HG03139 (cell line): ENCODE results near the gene CNDP2.
"Not testable (repeated sequence)": the region's sequence is repeated elsewhere in the genome, so short reads cannot be mapped to it uniquely, and the experiment has no call there.

Experiments
- ATAC-seq: cut with Tn5 transposase; IDR thresholded peaks from one replicate; pipeline ENCODE4 v1.9.1; 2021; ENCODE audit not compliant: unreplicated experiment

CNDP2 gene

DNA sequence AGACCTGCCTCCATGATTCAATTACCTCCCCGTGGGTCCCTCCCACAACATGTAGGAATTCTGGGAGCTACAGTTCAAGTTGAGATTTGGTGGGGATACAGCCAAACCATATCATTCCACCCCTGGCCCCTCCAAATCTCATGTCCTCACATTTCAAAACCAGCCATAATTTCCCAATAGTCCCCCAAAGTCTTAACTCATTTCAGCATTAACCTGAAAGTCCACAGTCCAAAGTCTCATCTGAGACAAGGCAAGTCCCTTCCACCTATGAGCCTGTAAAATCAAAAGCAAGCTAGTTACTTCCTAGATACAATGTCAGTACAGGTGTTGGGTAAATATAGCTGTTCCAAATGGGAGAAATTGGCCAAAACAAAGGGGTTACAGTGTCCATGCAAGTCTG, 69.0 kb downstream of the CNDP2 start:
- ATAC-seq = not testable (repeated sequence)

DNA sequence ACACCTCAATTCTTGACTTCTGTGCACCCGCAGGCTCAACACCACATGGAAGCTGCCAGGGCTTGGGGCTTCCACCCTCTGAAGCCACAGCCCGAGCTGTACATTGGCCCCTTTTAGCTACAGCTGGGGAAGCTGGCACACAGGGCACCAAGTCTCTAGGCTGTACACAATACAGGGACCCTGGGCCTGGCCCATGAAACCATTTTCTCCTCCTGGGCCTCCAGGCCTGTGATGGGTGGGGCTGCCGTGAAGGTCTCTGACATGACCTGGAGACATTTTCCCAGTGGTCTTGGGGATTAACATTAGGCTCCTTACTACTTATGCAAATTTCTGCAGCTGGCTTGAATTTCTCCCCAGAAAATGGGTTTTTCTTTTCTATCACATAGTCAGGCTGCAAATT, 69.8 kb downstream of the CNDP2 start:
- not testable (repeated sequence) for ATAC-seq

DNA sequence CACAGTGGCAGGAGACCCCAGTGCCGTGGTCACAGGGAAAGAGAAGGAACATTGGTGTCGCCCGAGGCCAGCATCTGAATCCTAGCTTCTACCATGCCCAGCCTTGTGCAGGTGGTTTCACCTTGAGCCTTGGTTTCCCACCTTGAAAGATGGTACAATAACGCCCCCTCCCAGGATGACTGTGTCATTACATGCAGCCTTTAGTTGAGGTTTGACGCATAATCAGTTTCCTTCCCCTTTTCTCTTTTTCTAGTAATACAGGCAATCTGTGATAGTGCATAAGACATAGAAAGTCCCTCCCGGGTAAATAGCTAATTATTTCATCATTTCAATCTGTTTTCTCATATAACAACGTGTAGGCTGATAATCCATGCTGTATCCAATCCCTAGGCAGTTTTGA, 71.7 kb downstream of the CNDP2 start:
- ATAC-seq = no peak

DNA sequence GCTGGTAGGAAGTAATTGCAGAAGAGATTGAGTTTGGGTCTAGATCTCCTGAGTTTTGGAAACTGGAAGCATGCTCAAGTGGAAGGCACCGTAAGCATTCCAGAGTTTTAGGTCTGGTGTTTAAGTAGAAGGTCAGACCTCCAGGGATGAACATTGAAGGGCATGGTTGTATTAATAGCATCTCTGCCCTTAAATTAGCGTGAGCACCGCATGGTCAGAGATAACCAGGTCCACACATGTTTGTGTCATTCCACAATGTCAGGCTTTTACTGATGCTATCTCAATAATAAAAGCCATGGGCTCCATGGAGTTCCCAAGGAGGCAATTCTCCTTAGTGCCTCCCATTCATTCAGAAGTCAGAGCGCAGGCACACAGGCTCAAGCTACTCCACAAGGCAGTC, 73.2 kb downstream of the CNDP2 start:
- no peak for ATAC-seq

DNA sequence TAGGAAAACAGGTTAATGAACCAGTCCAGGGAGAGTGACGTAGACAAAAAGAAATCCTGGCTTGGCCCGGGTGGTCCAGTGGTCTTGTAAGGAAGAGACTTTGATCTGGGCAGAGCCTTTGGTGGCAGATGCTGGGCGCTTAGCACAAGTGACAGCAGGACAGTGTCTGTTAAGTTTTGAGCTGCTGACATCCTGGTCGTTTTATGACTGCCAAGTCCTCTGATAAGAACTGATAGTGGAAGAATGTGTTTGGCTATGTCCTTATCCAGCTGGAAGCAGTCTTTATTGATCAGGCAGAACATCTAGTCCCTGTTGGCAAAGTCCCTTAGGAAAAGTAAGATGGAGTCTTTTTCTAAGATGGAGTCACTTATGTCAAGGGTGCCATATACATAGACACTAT, 74.1 kb downstream of the CNDP2 start:
- no peak for ATAC-seq

DNA sequence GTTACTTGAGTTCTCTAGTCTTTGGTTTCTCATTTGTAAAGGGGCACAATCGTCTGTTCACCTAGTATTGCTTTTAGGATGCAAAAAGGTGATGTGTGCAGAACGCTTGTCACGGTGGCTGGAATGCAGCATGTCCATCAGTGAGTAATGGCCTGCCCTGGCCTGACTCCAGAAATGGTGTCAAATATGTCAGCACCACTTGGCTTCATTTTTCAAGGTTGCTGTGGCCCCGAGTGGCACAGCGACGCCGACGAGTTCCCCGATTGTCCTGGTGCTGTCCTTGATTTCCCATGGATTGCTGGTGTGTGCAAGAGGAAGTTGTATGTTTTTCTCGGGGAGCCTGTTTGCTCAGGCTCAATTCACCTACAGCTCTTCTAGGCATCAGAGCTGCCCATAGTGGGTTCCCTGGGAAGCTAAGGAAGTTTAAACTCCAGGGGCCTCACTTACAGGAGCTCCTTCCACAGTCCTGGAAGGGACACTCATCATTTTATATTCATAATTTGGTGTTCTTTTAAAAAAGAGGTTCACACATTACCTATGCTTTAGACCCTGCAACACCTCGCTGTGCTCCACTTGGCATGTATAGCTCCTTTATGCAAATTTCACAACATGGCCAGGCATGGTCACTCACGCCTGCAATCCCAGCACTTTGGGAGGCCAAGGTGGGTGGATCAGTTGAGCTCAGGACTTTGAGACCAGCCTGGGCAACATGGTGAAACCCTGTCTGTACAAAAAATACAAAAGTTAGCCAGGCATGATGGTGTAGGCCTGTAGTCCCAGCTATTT, 75.9 kb downstream of the CNDP2 start:
- ATAC-seq = no peak

DNA sequence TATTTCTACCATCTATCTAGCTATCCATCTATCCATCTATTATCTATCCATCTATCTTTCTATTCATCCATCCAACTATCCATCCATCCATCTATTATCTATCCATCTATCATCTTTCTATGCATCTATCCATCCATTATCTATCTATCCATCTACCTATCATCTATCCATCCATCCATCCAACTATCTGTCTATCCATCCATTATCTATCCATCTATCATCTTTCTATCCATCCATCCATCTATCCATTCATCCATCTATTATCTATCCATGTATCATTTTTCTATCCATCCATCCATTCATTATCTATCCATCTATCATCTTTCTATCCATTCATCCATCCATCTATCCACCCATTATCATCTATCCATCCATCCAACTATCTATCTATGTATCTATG, 76.9 kb downstream of the CNDP2 start:
- ATAC-seq = no peak
